HG03457 (cell line): Measurements from ENCODE around the gene AKAP8.
"Not testable (repeated sequence)": the region's sequence is repeated elsewhere in the genome, so short reads cannot be mapped to it uniquely, and the experiment has no call there.

Experiments used
- ATAC-seq: cut with Tn5 transposase; IDR thresholded peaks from one replicate; pipeline ENCODE4 v1.9.1; 2021; ENCODE audit warnings: moderate number of reproducible peaks; ENCODE audit not compliant: unreplicated experiment

The AKAP8 gene

GRCh38 chr19:15337202-15337601, 42.4 kb downstream of the AKAP8 start:
- no peak for ATAC-seq

GRCh38 chr19:15335992-15336391, 43.6 kb downstream of the AKAP8 start:
- ATAC-seq, result not testable (repeated sequence)

DNA sequence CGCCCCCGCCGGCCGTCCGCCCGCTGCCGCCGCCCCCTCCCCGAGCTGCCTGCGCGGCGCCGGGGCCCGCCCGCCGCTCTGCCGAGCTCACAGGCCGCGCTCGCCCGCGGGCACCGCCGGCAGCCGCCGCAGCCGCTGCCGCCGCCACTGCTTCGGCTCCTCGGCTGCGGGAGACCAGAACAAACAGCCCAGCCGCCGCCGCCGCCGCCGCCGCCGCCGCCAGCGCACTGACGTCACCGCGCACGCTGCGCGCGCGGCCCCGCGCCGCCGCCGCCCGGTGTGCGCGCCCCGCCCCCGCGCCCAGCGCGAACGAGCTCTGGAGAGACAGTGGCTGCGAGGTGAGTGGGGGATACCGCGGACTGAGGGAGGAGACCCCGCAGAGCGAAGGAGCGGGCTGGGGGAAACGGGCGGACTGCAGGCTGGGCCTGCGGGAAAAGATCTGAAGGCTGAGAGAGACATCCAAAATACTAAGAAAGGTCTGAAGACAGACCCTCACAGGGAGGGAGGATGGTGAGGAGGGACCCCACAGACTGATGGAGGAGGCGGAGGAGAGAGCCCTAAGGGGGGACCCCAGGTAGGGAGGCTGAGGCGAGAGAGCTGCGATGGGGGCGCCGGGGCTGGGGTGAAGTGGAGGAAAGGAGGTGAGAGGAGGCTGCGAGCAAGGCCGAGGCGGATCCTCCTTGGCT, 47.1 kb downstream of the AKAP8 start, which contains the start of gene BRD4:
Gene BRD4 (minus strand): TSS at position 229 of the 686 bp plus-strand sequence. CDS start 59,440 bp downstream, outside the sequence.
- ATAC-seq, result no peak

GRCh38 chr19:15331419-15332310, 47.9 kb downstream of the AKAP8 start:
- ATAC-seq, result no peak

- ATAC-seq, result no peak
These were observed 48.7 kb downstream of the AKAP8 start for GRCh38 chr19:15330801-15331418.

- ATAC-seq, result no peak
These were observed 51.3 kb downstream of the AKAP8 start for GRCh38 chr19:15328312-15328711.

DNA sequence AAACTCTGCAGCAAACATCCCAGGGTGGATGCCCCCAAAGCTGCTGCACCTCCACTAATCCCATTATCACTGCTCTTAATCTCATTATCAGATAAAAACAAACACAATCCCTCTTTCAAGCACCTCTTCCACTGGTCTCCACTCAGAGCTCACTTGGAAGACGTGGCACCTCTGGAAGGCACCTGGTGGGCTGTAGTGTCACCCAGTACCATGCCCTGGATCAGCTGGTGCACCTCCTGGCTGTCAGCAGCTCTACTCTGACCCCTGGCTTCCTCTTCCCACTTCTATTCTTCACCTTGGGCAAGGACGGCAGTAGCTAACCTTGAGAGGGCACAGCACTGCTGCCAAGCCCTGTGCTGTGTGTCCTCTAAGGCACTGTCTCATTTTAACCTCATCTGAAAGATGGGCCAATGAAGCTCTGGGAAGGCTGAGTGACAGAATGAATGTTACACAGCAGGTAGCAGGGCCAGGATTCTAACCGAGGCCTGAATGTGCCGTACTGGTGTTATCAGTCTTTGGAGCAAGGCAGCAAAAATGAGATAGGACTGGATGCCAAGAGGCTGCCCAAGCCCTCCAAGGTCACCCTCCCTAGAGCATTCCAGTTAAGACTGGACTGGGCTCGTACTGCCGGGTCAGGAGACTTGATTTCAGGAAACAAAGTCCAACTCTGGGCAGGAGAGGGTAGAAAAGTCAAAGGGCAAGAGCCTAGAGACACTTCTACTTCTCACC, 54.6 kb downstream of the AKAP8 start:
- ATAC-seq, result no peak

DNA sequence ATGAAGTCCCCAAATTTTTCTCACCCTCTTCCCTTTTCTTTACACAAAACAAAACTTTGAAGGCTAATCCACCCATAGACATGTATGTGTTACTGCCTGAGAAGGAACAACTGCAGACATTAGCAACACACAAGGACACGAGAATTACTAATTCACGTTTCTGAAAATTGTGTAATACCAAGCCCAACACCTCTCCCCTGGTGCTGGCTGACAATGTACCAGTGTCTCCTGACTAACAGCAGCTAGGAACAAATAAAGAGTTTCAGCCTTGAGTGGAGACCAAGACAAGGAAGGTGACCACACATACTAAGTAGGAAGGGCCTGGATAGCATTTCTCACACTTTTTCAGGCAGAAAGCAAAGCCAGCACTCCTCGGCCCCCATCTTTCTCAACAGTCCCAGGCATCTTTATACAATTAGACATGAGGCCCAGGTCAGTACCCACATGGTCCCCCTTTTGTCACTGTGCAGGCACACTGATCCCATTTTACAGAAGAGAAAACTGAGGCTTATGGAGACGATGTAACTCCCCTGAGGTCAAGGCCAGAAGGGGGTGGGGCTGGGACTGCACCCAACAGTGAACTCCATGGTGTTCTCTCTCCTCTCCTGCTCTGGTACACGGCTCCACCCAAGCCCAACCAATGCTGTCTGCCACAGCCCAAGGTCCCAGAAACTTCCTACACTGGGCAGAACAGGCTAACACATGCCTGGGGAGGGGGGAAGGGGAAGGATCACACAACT, 55.9 kb downstream of the AKAP8 start:
- ATAC-seq, result no peak

GRCh38 chr19:15321739-15322138, 57.8 kb downstream of the AKAP8 start:
- ATAC-seq, result no peak

DNA sequence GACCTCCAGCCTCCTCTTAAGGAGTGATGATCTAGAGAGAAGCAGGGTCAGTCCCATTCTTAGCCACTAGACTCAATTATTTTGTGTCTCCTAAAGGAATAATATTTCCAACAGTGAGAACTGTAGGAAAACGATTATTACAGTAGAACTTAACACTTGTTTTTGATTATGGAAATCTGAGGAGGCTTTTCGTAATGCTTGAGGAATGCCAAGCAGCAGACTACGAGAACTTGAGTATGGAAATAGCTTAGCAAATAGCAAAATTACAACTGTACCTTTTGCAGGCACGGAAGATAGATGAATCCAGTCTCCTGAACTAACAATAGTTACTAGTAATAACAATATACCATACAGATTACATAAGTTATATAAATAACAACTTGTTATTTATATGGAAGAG, 59.5 kb downstream of the AKAP8 start:
- no peak for ATAC-seq

- no peak for ATAC-seq
These were observed 61.3 kb downstream of the AKAP8 start for GRCh38 chr19:15318241-15318691.

DNA sequence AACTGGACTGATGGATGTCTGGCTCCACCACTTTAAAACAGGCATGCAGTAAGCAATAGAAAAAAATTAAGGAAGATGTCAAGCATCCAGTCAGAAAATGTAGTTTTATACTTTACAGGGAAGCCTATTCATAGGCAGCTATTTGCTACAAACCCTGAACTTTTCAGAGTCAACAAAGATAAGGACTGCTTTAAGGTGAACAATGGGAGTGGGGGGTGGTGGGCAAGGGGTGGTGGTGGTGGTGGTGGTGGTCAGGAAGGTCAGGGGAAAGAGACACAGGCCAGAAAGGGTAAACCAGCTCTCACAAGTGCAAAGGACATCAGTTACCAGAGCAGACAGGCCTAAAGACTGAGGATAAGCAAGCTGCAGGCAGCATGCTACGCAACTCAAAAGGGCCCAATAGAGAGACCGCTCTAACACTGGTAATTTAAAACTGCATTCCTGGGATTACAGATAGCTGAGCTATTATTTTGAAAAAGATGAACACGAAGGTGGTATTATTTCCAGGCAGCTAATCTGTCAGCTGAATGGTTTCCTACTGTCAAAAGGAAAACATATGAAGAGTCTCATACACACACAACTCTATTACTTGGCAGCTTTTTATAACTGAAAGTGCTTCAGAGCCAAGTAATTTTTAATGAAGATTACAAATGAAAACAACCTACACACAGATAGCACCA, 62.1 kb downstream of the AKAP8 start:
- no peak for ATAC-seq

DNA sequence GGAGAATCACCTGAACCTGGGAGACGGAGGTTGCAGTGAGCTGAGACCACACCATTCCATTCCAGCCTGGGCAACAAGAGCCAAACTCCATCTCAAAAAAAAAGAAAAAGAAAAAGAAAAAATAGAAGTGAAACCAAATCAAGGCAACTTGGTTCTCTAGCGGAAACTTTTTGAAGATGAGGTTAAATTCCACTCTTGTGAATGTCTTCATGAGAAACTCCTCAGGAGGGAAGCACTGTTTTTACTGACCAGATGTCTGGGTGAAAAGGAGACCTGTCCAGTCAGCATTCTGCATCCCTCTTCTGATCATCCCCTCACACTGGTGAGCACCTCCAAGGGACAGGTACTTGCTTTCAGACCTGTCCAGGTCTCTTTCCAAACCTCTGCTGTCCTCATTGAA, 63.1 kb downstream of the AKAP8 start:
- no peak for ATAC-seq

GRCh38 chr19:15315101-15315500, 64.5 kb downstream of the AKAP8 start:
- ATAC-seq, result no peak

- no peak for ATAC-seq
These were observed 65.8 kb downstream of the AKAP8 start for GRCh38 chr19:15313649-15314279.

GRCh38 chr19:15307169-15307568, 72.4 kb downstream of the AKAP8 start:
- no peak for ATAC-seq

- ATAC-seq, result no peak
These were observed 73.8 kb downstream of the AKAP8 start for GRCh38 chr19:15305582-15306334.

DNA sequence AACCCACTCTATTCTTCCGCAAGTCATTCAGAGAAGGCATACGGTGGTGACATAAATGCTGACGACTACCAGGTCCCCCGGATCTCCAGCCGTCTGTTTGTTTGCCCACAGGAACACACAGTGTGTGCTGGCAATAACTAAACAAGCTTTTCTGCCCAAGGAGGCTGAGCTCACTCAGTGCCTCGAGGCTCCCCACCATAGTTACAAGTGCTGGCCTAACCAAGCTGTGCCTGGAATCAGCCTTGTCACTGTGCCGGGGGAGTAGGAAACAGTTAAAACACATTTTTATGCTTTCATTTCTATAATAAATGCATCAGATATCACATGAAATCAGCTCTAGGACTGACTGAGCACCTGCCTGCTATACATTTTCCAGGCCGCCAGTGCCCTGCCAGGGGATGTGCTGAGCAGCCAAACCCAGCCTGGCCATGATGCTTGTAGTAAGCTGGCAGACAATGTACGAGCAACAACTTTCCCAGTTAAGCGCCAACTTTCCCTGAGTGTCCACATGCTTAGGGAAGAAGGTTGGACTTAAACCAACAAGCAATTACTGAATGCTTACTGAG, 75.4 kb downstream of the AKAP8 start:
- ATAC-seq, result no peak
